AG04450 (cell line): ENCODE data around the gene CLIC3. TPM values are rescaled to one million over a fixed set of nuclear protein-coding genes. Genes with fewer than 3 reads are reported as not detected.

ENCODE experiments used
- CTCF ChIA-PET: fragments of 300-600, 350-600 bp; formaldehyde crosslinking; extraction: SDS; loops from one replicate; lab custom pipeline; 2022; ENCODE audit warnings: antibody characterized with exemption, inconsistent platforms; lab: Charles Lee
- POLR2A ChIA-PET: fragments of 350-600 bp; formaldehyde crosslinking; extraction: SDS; loops from one replicate; lab custom pipeline; 2021; ENCODE audit warnings: antibody characterized with exemption, inconsistent platforms; lab: Yijun Ruan, JAX
- DNase-seq: peaks from one replicate; pipeline ENCODE4 v3.0.0-alpha.2; 2011; ENCODE audit warnings: low read depth, low spot score
- H3K27ac ChIP-seq: one replicate; pipeline ENCODE4 v1.5.1; 2012; ENCODE audit warnings: low read depth, low read length, control low read depth
- H3K27me3 ChIP-seq: one replicate; pipeline ENCODE4 v1.6.0; 2012; ENCODE audit warnings: low read length; ENCODE audit not compliant: control insufficient read depth, insufficient read depth
- H3K4me3 ChIP-seq: 2 replicates; pipeline ENCODE4 v1.5.1; 2011; ENCODE audit warnings: mild to moderate bottlenecking, low read depth, low read length, control low read depth
- H3K9me3 ChIP-seq: 2 replicates; pipeline ENCODE4 v1.5.1; 2012; ENCODE audit warnings: low read length; ENCODE audit not compliant: control insufficient read depth, insufficient read depth
- CTCF ChIP-seq: IDR thresholded peaks from 2 replicates; pipeline ENCODE4 v1.5.1; 2011; ENCODE audit warnings: low read depth, low read length, control low read depth, inconsistent platforms
- polyA plus RNA-seq: library from polyadenylated mRNA; depleted of rRNA; stranded (reverse); fragments of >200 nt; gene quantifications from 2 replicates; pipeline ENCODE4 v1.2.3, GENCODE V29; 2011

CLIC3 gene
- polyA plus RNA-seq, 1 experiment: 0.42 TPM

DNA sequence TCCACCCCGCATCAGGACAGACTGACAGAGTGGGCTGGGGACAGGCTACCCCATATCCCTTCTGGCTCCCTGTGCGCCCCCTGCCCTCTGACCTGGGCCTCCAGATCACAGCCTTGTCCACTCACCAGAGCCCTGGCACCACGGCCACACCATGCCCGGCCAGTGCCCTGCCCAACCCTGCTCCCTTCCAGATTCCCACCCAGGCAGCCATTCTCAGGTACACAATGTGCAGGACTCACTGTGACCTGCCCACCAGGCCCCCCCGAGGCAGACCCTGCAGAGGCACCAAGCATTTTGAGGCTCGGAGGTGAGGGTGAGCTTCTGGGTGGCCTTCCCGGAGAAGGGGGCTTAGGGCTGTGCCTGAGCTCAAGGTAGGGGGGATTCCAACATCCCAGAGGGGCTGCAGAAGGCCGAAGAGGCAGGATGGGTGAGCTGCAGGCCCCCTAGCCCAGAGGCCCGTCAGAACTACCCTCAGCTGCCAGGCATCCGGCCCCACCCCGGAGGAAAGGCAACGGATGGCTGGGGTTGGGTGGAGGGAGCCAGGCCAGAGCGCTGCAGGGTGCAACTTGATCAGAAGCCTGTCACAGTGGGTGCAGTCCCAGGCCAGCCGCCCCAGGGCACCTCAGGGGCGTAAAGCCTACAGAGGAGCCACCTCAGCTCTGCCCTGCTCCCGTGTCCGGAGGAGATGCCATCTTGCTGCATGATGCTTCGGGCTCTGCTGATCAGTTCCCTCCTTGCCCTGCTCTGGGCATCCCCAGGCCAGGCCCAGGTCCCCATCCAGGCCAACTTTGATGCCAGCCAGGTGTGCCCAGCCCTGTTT, 13.9 kb downstream of the CLIC3 start, which contains the start of gene LCNL1:
Gene LCNL1 (plus strand): TSS at position 762 of the 820 bp plus-strand sequence. CDS start 594 bp downstream, outside the sequence.
- POLR2A ChIA-PET: interaction anchor here (1.1 kb wide), 1 partner anchor 136 kb away, joined by 3 read pairs; no protein-coding TSS in a partner anchor
- H3K27me3 ChIP-seq: peaks cover 40% of the 10 kb centered on the region
- no peak within 1 kb of the TSS for H3K4me3 ChIP-seq
- no peaks in the 10 kb centered on the region; the same call in 1 of the 2 replicates for H3K9me3 ChIP-seq
- CTCF ChIA-PET: no interaction called here
- no peak within 1 kb of the TSS for H3K27ac ChIP-seq
- no peak for DNase-seq
- no peak for TF ChIP-seq CTCF

DNA sequence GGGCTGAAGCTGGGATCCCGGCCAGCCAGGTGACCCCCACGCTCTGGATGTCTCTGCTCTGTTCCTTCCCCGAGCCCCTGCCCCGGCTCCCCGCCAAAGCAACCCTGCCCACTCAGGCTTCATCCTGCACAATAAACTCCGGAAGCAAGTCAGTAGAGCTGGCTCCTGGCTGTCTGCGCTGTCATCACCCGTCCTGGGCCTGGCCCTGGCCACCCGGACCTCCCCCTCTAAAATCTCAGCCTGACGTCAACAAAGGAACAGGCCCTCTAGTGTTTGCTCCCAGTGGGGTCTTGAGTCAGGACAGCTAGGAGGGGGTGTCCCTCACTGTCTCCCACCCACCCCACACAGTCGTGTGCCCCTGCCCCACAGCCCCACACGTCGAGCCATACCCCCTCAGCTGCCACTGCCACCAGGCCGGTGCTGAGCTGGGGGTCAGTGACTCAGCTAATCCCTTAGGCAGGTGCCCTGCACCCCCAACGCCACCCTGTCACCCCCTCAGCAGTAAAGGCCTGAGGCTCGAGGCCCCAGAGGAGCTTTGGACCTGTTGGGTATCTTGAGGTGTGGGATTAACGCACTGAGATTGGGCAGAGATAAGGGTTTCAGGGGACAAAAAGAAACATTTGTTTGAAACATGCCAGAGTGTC, 14.7 kb downstream of the CLIC3 start:
- DNase-seq: no peak
- H3K27me3 ChIP-seq: peaks cover 42% of the 10 kb centered on the region
- no peak overlapping the region for H3K27ac ChIP-seq
- H3K9me3 ChIP-seq: no peaks in the 10 kb centered on the region; the same call in 1 of the 2 replicates
- no peak overlapping the region for H3K4me3 ChIP-seq
- POLR2A ChIA-PET: interaction anchor here (1.1 kb wide), 1 partner anchor 135 kb away, joined by 3 read pairs; no protein-coding TSS in a partner anchor
- no peak for TF ChIP-seq CTCF
- CTCF ChIA-PET: no interaction called here

GRCh38 chr9:136980669-136981478, 15.5 kb downstream of the CLIC3 start:
- H3K27ac ChIP-seq: no peak overlapping the region
- ChIA-PET POLR2A (no interaction called here), CTCF (no interaction called here)
- H3K27me3 ChIP-seq: peaks cover 37% of the 10 kb centered on the region
- DNase-seq: no peak
- TF ChIP-seq CTCF: no peak
- no peaks in the 10 kb centered on the region; the same call in 1 of the 2 replicates for H3K9me3 ChIP-seq
- no peak overlapping the region for H3K4me3 ChIP-seq

DNA sequence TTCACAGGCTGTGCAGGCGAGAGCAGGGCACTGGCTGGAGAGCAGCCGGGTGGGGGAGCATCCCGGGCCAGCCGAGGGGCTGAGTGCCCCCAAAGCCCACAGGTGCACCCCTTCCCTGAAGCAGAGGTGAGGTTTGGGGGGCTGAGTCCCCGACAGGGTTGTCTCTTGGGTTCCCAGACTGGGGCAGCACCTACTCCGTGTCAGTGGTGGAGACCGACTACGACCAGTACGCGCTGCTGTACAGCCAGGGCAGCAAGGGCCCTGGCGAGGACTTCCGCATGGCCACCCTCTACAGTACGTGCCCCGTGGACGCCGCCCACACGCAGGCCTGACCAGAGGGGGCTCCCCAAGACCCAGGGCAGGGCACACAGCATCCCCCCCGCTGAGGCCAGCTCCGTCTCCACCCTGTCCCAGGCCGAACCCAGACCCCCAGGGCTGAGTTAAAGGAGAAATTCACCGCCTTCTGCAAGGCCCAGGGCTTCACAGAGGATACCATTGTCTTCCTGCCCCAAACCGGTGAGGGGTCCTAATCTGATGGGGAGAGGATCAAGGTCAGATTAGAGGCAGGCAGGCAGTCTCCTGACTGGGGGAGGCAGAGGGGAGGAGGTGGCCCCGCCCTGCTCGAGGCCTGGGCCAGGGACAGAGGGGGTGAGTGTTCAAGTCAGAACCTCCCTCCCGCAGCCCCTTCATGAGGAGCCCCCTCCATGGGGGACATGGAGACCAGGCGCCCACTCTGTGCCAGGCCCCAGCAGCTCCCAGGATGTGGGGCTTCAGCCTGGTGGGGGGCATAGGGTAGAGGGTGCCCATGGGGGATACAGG, 16.4 kb downstream of the CLIC3 start:
- POLR2A ChIA-PET: no interaction called here

More for the DNA sequence above, 16.4 kb downstream of the CLIC3 start:
- Histone ChIP-seq H3K27me3 (peaks cover 28% of the 10 kb centered on the region), H3K9me3 (no peaks in the 10 kb centered on the region; the same call in 1 of the 2 replicates), H3K4me3 (no peak overlapping the region), H3K27ac (no peak overlapping the region)
- no peak for TF ChIP-seq CTCF
- CTCF ChIA-PET: no interaction called here
- DNase-seq: no peak
